Measurements from ENCODE around the gene IL36A.

DNA sequence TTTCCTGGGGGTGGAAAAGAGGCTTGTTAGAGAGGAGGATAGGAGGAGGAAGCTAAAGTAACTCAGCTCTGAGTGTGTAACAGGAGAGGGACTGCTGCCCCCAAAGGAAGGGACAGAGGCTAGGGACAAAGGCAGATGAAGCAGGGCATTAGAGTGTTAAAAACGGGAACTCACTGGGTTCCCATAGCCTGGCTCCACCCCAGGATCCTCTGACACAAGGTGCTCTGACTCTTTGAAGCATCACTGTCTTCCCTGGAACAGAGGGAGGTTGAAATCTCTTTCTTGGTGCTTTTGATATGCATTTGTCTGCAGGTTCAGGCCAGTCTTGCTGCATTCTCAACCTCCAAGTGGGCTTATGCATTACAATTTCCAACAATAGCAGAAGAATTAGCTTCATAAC is 22.9 kb downstream of the IL36A start:
- TF ChIP-seq, protein P1, sequence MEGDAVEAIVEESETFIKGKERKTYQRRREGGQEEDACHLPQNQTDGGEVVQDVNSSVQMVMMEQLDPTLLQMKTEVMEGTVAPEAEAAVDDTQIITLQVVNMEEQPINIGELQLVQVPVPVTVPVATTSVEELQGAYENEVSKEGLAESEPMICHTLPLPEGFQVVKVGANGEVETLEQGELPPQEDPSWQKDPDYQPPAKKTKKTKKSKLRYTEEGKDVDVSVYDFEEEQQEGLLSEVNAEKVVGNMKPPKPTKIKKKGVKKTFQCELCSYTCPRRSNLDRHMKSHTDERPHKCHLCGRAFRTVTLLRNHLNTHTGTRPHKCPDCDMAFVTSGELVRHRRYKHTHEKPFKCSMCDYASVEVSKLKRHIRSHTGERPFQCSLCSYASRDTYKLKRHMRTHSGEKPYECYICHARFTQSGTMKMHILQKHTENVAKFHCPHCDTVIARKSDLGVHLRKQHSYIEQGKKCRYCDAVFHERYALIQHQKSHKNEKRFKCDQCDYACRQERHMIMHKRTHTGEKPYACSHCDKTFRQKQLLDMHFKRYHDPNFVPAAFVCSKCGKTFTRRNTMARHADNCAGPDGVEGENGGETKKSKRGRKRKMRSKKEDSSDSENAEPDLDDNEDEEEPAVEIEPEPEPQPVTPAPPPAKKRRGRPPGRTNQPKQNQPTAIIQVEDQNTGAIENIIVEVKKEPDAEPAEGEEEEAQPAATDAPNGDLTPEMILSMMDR (optimal IDR thresholded peaks at IDR 0.05 in 1 of 3, IDR thresholded peaks at IDR 0.05 in 1 of 3, conservative IDR thresholded peaks at IDR 0.05 in 1 of 3; ENCODE audit: extremely low read depth in 1 of 3, insufficient read depth in 2 of 3, low read length in 3 of 3) = no peak
- TF ChIP-seq EZH2 (IDR thresholded peaks at IDR 0.05; ENCODE audit: low read length) = no peak
